SK-N-SH (cell line): ENCODE data around the gene HECW1.

Experiments
- CHD2 ChIP-seq: fragments of 150-350 bp; IDR thresholded peaks from 2 replicates; pipeline ENCODE4 v1.6.1; 2018; ENCODE audit warnings: low read length; ENCODE audit not compliant: partially characterized antibody
- FOXM1 ChIP-seq: IDR thresholded peaks from 2 replicates; pipeline ENCODE4 v1.4.0; 2012; ENCODE audit warnings: low read depth, mild to moderate bottlenecking
- RAD21 ChIP-seq: IDR thresholded peaks from 2 replicates; pipeline ENCODE4 v1.6.1; 2012; ENCODE audit warnings: mild to moderate bottlenecking, low read length
- TAF1 ChIP-seq: IDR thresholded peaks from 2 replicates; pipeline ENCODE4 v1.6.1; 2012; ENCODE audit warnings: low read depth, mild to moderate bottlenecking, low read length, moderate library complexity, borderline replicate concordance

GRCh38 chr7:43461349-43462024, 349.0 kb downstream of the HECW1 start:
- no peak for TF ChIP-seq TAF1
- no peak for TF ChIP-seq CHD2
- no peak for TF ChIP-seq FOXM1
- no peak for TF ChIP-seq RAD21
